ENCODE measurements around the gene SLC51A. TPM values are rescaled to one million over a fixed set of nuclear protein-coding genes. Genes with fewer than 3 reads are reported as not detected.

SLC51A gene
- total RNA-seq, 1 donor from 2014 or later: not detected

- no peak overlapping the region for H3K27ac ChIP-seq
These were observed 58.3 kb downstream of the SLC51A start for GRCh38 chr3:196274585-196274984.

GRCh38 chr3:196275126-196275525, 58.8 kb downstream of the SLC51A start:
- H3K9me3 ChIP-seq: no peaks in the 10 kb centered on the region
- peaks cover 11 to 24% of the 10 kb centered on the region in 2 donors for H3K36me3 ChIP-seq
- no peak for TF ChIP-seq CTCF (IDR thresholded peaks at IDR 0.05)
- H3K4me3 ChIP-seq: no peak overlapping the region
- intact Hi-C loops (cut with DNase I): no loop called here
- DNase-seq (ENCODE audit: low spot score in 2 of 2): no peak
- H3K4me1 ChIP-seq: peaks cover 0 to 3% of the 10 kb centered on the region in 2 donors
- H3K27ac ChIP-seq: no peak overlapping the region
- no peaks in the 10 kb centered on the region for H3K27me3 ChIP-seq

More at GRCh38 chr3:196274585-196274984, 58.3 kb downstream of the SLC51A start:
- no peak overlapping the region for H3K4me3 ChIP-seq
- TF ChIP-seq CTCF (IDR thresholded peaks at IDR 0.05): no peak
- intact Hi-C loops (cut with DNase I): no loop called here
- no peaks in the 10 kb centered on the region for H3K4me1 ChIP-seq
- no peaks in the 10 kb centered on the region for H3K9me3 ChIP-seq
- no peaks in the 10 kb centered on the region for H3K27me3 ChIP-seq
- no peak for DNase-seq (ENCODE audit: low spot score in 2 of 2)
- peaks cover 11 to 29% of the 10 kb centered on the region in 2 donors for H3K36me3 ChIP-seq

GRCh38 chr3:196280689-196281440, 64.5 kb downstream of the SLC51A start:
- Histone ChIP-seq H3K4me3 (no peak overlapping the region), H3K36me3 (no peaks in the 10 kb centered on the region), H3K9me3 (no peaks in the 10 kb centered on the region), H3K4me1 (peaks cover 0 to 24% of the 10 kb centered on the region in 2 donors), H3K27me3 (no peaks in the 10 kb centered on the region), H3K27ac (no peak overlapping the region)
- no peak for DNase-seq (ENCODE audit: low spot score in 2 of 2)
- intact Hi-C loops (cut with DNase I): no loop called here
- no peak for TF ChIP-seq CTCF (IDR thresholded peaks at IDR 0.05)

- H3K9me3 ChIP-seq: no peaks in the 10 kb centered on the region
- no peak for TF ChIP-seq CTCF (IDR thresholded peaks at IDR 0.05)
- no peak overlapping the region for H3K27ac ChIP-seq
- H3K4me1 ChIP-seq: peaks cover 0 to 32% of the 10 kb centered on the region in 2 donors
- DNase-seq (ENCODE audit: low spot score in 2 of 2): no peak
- no peak overlapping the region for H3K4me3 ChIP-seq
- intact Hi-C loops (cut with DNase I): no loop called here
- H3K36me3 ChIP-seq: no peaks in the 10 kb centered on the region
- no peaks in the 10 kb centered on the region for H3K27me3 ChIP-seq
These were observed 65.6 kb downstream of the SLC51A start for GRCh38 chr3:196281962-196282361.

Other genes starting within 250 kb of the SLC51A start
- gene TFRC, start 134.4 kb upstream of the SLC51A start, total RNA-seq: 30.1 TPM
- gene ZDHHC19, start 5.1 kb upstream of the SLC51A start, total RNA-seq: not detected
- 30.7 TPM for gene PCYT1A, start 71.2 kb downstream of the SLC51A start, total RNA-seq
- gene DYNLT2B, start 101.7 kb downstream of the SLC51A start, total RNA-seq: not detected
- gene TM4SF19, start 121.9 kb downstream of the SLC51A start, total RNA-seq: not detected
- 7.2 TPM for gene UBXN7, start 215.9 kb downstream of the SLC51A start, total RNA-seq

Data from ascending aorta (tissue), 2 donors.